ENCODE data around the gene VAV2. TPM values are rescaled to one million over a fixed set of nuclear protein-coding genes. Genes with fewer than 3 reads are reported as not detected.

VAV2 gene
- polyA plus RNA-seq, 2 of the 4 experiments (the other 2 are of a cell fraction), result 9.8 to 21.4 TPM

DNA sequence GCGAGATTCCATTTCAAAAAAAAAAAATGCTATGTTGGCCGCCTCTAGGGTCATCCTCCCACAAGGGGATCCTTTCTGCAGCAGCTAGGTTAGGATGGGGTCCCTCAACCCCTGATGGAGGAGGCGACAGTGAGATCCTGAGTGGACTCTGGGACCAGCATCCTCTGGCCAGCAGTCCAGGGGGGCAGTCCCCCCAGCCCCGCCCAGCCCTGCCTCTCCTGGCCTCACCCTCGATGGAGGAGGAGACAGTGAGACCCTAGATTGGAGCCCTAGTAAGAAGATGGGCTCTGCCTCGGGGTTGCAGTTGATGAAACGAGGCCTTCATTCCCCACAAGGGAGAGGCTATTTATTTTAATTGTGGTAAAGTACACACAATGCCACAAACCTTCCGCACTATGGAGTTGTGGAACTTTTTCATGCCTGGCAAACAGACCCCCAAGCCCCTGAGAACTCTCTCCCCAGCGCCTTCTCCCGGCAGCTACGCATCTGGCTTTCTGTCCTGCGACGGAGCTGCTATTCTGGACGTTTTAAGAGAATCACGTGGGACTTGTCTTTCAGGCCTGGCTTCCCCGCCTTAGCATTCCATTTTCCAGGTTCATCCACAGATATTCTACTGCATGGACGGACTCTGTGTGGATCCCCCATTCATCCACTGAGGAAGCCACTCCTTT, 15.8 kb downstream of the VAV2 start:
- FAIRE-seq (no peak), ATAC-seq (no peak), DNase-seq (ENCODE audit: low read depth in 1 of 2, low spot score in 1 of 2) (no peak)
- WGBS (ENCODE audit: missing lambda C conversion rate), result 85% methylated on average over 17 of the region's 17 CpGs
- Histone ChIP-seq H3K4me3 (no peak overlapping the region), H3K4me1 (peaks cover 12% of the 10 kb centered on the region), H3K4me2 (no peak overlapping the region), H3K9me3 (no peaks in the 10 kb centered on the region), H3K27ac (no peak overlapping the region)
- ChIA-PET CTCF (interaction anchor here (3.2 to 7.1 kb wide), 2 partner anchors 18 to 194 kb away, joined by 14 to 48 read pairs; no protein-coding TSS in a partner anchor), POLR2A (no interaction called here)
- TF ChIP-seq FOSB (CRISPR knock-in tag; IDR thresholded peaks at IDR 0.05) (no peak), HDAC2 (IDR thresholded peaks at IDR 0.05) (no peak), SMC3 (IDR thresholded peaks at IDR 0.05) (no peak)

DNA sequence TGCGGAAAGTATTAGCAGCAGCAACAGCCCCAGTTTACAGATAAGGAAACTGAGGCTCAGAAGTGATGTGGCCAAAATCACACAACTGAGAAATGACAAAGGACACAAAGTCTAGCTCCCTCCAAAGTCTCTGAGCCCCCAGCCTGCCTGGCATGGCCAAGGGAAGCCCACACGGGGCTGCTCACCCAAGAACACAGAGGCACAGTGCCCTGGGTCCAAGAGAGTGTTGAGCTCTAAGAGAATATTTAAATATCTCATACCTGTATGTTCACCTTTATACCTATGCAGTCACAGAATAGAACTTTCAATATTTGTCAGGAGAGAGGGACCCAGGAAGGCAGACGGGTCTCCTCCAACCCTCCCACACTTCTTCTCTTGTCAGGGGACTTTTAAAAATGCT, 16.6 kb downstream of the VAV2 start:
- Histone ChIP-seq H3K4me1 (peaks cover 14% of the 10 kb centered on the region), H3K9me3 (no peaks in the 10 kb centered on the region), H3K27ac (no peak overlapping the region), H3K4me2 (no peak overlapping the region), H3K4me3 (no peak overlapping the region)
- no peak for FAIRE-seq
- WGBS (ENCODE audit: missing lambda C conversion rate), result 94% methylated on average over 3 of the region's 3 CpGs
- no peak for ATAC-seq
- POLR2A ChIA-PET, result interaction anchor here (0.7 kb wide), 1 partner anchor 65 kb away, joined by 3 read pairs; no protein-coding TSS in a partner anchor
- no peak for DNase-seq (ENCODE audit: low read depth in 1 of 2, low spot score in 1 of 2)
- TF ChIP-seq, protein P1, sequence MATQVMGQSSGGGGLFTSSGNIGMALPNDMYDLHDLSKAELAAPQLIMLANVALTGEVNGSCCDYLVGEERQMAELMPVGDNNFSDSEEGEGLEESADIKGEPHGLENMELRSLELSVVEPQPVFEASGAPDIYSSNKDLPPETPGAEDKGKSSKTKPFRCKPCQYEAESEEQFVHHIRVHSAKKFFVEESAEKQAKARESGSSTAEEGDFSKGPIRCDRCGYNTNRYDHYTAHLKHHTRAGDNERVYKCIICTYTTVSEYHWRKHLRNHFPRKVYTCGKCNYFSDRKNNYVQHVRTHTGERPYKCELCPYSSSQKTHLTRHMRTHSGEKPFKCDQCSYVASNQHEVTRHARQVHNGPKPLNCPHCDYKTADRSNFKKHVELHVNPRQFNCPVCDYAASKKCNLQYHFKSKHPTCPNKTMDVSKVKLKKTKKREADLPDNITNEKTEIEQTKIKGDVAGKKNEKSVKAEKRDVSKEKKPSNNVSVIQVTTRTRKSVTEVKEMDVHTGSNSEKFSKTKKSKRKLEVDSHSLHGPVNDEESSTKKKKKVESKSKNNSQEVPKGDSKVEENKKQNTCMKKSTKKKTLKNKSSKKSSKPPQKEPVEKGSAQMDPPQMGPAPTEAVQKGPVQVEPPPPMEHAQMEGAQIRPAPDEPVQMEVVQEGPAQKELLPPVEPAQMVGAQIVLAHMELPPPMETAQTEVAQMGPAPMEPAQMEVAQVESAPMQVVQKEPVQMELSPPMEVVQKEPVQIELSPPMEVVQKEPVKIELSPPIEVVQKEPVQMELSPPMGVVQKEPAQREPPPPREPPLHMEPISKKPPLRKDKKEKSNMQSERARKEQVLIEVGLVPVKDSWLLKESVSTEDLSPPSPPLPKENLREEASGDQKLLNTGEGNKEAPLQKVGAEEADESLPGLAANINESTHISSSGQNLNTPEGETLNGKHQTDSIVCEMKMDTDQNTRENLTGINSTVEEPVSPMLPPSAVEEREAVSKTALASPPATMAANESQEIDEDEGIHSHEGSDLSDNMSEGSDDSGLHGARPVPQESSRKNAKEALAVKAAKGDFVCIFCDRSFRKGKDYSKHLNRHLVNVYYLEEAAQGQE (IDR thresholded peaks at IDR 0.05), result no peak
- CTCF ChIA-PET, result interaction anchor here (0.9 to 7.1 kb wide), 2 partner anchors 19 to 193 kb away, joined by 4 to 48 read pairs; no protein-coding TSS in a partner anchor

DNA sequence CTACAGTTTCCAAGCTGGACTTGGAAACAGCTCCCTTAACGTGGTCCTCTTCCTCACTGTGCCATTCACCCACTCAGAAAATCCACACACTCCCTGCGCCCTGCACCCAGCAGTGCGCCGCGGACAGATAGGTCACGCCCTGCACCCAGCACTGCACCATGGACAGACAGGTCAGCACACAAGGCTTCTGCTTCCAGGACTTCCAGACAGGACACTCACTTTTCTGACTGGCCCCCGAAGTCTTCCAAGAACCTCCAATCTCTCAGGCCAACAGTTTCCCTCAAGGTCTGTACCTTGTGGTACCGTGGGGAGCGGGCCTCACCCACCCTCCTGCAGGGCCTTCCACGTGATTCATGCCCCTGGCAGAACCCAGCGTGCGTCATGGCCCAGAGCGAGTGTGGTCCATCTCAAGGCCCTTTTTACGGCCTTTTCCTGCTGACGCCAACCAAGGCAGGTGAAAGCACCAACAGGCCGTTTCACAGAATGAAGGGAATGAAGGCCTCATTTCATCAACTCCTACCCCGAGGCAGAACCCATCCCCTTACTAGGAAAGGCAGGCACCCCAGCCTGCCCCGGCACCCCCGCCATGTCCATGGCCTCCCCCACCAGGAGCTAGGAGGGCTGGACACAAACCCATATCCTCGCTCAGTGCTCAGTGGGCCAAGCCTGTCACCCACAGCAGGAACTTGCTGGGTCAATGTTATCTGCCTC, 17.3 kb downstream of the VAV2 start:
- POLR2A ChIA-PET, result interaction anchor here (0.7 kb wide), 1 partner anchor 65 kb away, joined by 3 read pairs; no protein-coding TSS in a partner anchor
- Histone ChIP-seq H3K4me1 (peaks cover 14% of the 10 kb centered on the region), H3K4me3 (no peak overlapping the region), H3K27ac (no peak overlapping the region), H3K9me3 (no peaks in the 10 kb centered on the region), H3K4me2 (no peak overlapping the region)
- ATAC-seq (no peak), DNase-seq (ENCODE audit: low read depth in 1 of 2, low spot score in 1 of 2) (no peak), FAIRE-seq (no peak)
- TF ChIP-seq PHF8 (IDR thresholded peaks at IDR 0.05; ENCODE audit: borderline replicate concordance, low read depth), result no peak
- TF ChIP-seq, protein P2, sequence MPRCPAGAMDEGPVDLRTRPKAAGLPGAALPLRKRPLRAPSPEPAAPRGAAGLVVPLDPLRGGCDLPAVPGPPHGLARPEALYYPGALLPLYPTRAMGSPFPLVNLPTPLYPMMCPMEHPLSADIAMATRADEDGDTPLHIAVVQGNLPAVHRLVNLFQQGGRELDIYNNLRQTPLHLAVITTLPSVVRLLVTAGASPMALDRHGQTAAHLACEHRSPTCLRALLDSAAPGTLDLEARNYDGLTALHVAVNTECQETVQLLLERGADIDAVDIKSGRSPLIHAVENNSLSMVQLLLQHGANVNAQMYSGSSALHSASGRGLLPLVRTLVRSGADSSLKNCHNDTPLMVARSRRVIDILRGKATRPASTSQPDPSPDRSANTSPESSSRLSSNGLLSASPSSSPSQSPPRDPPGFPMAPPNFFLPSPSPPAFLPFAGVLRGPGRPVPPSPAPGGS (IDR thresholded peaks at IDR 0.05), result no peak
- no peak for TF ChIP-seq JUN (IDR thresholded peaks at IDR 0.05)
- TF ChIP-seq EHMT2 (IDR thresholded peaks at IDR 0.05; ENCODE audit: low read depth), result no peak
- WGBS (ENCODE audit: missing lambda C conversion rate), result 82% methylated on average over 16 of the region's 20 CpGs
- CTCF ChIA-PET, result interaction anchor here (0.9 to 7.1 kb wide), 2 partner anchors 20 to 192 kb away, joined by 4 to 48 read pairs; no protein-coding TSS in a partner anchor

DNA sequence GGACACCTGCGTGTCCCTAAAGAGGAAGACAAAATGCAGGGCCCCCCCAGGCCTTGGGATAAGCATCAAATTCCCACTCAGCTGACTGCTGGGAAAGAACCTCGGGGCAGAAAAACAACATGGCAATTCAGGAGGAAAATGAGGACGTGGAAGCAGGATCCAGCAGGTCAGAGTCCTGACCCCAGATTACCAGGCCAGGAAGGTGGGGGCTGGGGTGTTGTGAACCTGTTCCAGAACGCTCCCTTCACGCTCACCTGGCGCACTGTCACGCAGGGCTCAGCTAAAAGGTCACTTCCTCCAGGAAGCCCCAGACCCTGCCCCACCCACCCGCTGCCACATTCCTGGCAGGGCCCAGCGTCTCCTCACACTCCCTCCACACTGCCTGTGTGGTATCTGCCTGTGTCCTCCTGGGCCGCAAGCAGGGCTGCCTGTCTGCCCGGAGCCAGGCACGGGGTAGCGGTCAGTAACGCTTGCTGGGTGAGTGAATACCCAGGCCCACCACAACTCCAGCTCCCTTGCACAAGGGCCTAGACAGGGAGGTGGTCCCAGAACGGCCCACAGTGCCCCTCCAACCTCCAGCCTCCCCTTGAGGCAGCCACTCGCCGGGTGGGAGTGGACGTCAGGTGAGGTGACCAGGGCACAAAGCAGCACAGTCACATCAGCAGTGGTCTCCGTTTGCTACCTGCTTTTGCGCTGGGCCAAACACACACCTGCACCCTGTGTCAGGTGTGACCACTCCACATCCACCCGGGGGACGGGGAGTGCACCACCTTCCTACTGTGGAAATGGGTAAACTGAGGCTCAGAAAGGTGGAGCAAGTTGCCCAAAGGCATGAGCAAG, 18.1 kb downstream of the VAV2 start:
- FAIRE-seq, result no peak
- TF ChIP-seq, protein P3, sequence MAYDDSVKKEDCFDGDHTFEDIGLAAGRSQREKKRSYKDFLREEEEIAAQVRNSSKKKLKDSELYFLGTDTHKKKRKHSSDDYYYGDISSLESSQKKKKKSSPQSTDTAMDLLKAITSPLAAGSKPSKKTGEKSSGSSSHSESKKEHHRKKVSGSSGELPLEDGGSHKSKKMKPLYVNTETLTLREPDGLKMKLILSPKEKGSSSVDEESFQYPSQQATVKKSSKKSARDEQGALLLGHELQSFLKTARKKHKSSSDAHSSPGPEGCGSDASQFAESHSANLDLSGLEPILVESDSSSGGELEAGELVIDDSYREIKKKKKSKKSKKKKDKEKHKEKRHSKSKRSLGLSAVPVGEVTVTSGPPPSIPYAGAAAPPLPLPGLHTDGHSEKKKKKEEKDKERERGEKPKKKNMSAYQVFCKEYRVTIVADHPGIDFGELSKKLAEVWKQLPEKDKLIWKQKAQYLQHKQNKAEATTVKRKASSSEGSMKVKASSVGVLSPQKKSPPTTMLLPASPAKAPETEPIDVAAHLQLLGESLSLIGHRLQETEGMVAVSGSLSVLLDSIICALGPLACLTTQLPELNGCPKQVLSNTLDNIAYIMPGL (CRISPR knock-in tag; IDR thresholded peaks at IDR 0.05; ENCODE audit: borderline replicate concordance), result no peak
- TF ChIP-seq EP300 (IDR thresholded peaks at IDR 0.05) (no peak), TP53 (CRISPR knock-in tag; IDR thresholded peaks at IDR 0.05) (no peak), FOSB (CRISPR knock-in tag; IDR thresholded peaks at IDR 0.05) (no peak), GATA3 (IDR thresholded peaks at IDR 0.05; ENCODE audit: borderline replicate concordance) (no peak)
- TF ChIP-seq, protein P4, sequence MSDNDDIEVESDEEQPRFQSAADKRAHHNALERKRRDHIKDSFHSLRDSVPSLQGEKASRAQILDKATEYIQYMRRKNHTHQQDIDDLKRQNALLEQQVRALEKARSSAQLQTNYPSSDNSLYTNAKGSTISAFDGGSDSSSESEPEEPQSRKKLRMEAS (IDR thresholded peaks at IDR 0.05), result no peak
- CTCF ChIA-PET, result interaction anchor here (1.2 kb wide), 1 partner anchor 192 kb away, joined by 3 read pairs; no protein-coding TSS in a partner anchor

More for the DNA sequence above, 18.1 kb downstream of the VAV2 start:
- no peak for DNase-seq (ENCODE audit: low read depth in 1 of 2, low spot score in 1 of 2)
- no peak overlapping the region for H3K4me2 ChIP-seq
- WGBS (ENCODE audit: missing lambda C conversion rate), result 88% methylated on average over 17 of the region's 22 CpGs
- no peak overlapping the region for H3K27ac ChIP-seq
- POLR2A ChIA-PET, result no interaction called here
- ATAC-seq, result no peak
- H3K4me1 ChIP-seq, result peaks cover 15% of the 10 kb centered on the region
- H3K4me3 ChIP-seq, result no peak overlapping the region
- no peaks in the 10 kb centered on the region for H3K9me3 ChIP-seq

Measured in A549 (cell line).